Activated B cell treated with CpG ODN at 0.5 μM for 24 hours (primary cell): ENCODE measurements around the gene DKK2. TPM values are rescaled to one million over a fixed set of nuclear protein-coding genes. Genes with fewer than 3 reads are reported as not detected.

Experiments
- ATAC-seq: fragments of 200-7000 bp; cut with Tn5 transposase; one replicate; pipeline ENCODE4 v1.10.0; 2021; ENCODE audit warnings: low read depth, mild to moderate bottlenecking, moderate library complexity
- CTCF ChIA-PET: fragments of 350-600 bp; sonication (Branson Sonifier 250); formaldehyde crosslinking; loops from one replicate; lab custom pipeline; 2021; ENCODE audit warnings: antibody characterized with exemption; lab: Charles Lee
- POLR2A ChIA-PET: fragments of 350-600 bp; sonication (Branson Sonifier 250); formaldehyde crosslinking; loops from one replicate; lab custom pipeline; 2021; ENCODE audit warnings: antibody characterized with exemption; lab: Charles Lee
- DNase-seq: peaks from one replicate; pipeline ENCODE4 v3.0.0; 2022
- H3K27ac Mint-ChIP-seq: one replicate; pipeline ENCODE4 v1.8.0; 2020; ENCODE audit warnings: mixed read lengths
- H3K27me3 Mint-ChIP-seq: one replicate; pipeline ENCODE4 v1.8.0; 2021; ENCODE audit warnings: mixed read lengths
- H3K36me3 Mint-ChIP-seq: one replicate; pipeline ENCODE4 v1.8.0; 2021; ENCODE audit warnings: low read depth, mixed read lengths
- H3K4me1 Mint-ChIP-seq: one replicate; pipeline ENCODE4 v1.8.0; 2021; ENCODE audit warnings: mixed read lengths
- H3K4me3 Mint-ChIP-seq: one replicate; pipeline ENCODE4 v1.8.0; 2020; ENCODE audit warnings: mild to moderate bottlenecking, mixed read lengths
- H3K9me3 Mint-ChIP-seq: one replicate; pipeline ENCODE4 v1.8.0; 2020; ENCODE audit warnings: mixed read lengths
- CTCF ChIP-seq: fragments of 200-600 bp; IDR thresholded peaks from one replicate; pipeline ENCODE4 v1.8.0; 2022; ENCODE audit warnings: antibody characterized with exemption, mild to moderate bottlenecking
- intact Hi-C: fragments of 100-400 bp; cut with micrococcal nuclease; formaldehyde crosslinking; loops from one replicate; pipeline ENCODE4 v1.15.1; 2024
- total RNA-seq: library from RNA; stranded (reverse); gene quantifications from 2 replicates; pipeline ENCODE4 v1.2.3, GENCODE V29; 2022

The DKK2 gene
- total RNA-seq, 1 donor from 2014 or later = not detected

GRCh38 chr4:107058828-107059227 is 22.7 kb upstream of the DKK2 start:
- ATAC-seq = no peak
- no peak for TF ChIP-seq CTCF
- H3K4me1 Mint-ChIP-seq = no peaks in the 10 kb centered on the region

GRCh38 chr4:107050525-107051135 is 14.5 kb upstream of the DKK2 start:
- no peak overlapping the region for H3K4me3 Mint-ChIP-seq
- ATAC-seq (no peak), DNase-seq (no peak)
- intact Hi-C loops = loop anchor here (2.0 kb wide), 1 partner anchor 686 kb away; no protein-coding TSS in a partner anchor
- no peak for TF ChIP-seq CTCF
- no peaks in the 10 kb centered on the region for H3K27me3 Mint-ChIP-seq
- ChIA-PET CTCF (interaction anchor here (1.2 kb wide), 1 partner anchor 687 kb away, joined by 3 read pairs; no protein-coding TSS in a partner anchor), POLR2A (no interaction called here)
- no peaks in the 10 kb centered on the region for H3K4me1 Mint-ChIP-seq
- peaks cover 4% of the 10 kb centered on the region for H3K9me3 Mint-ChIP-seq
- no peak overlapping the region for H3K27ac Mint-ChIP-seq
- no peaks in the 10 kb centered on the region for H3K36me3 Mint-ChIP-seq

More at GRCh38 chr4:107058828-107059227, 22.7 kb upstream of the DKK2 start:
- POLR2A ChIA-PET = no interaction called here
- no peak overlapping the region for H3K4me3 Mint-ChIP-seq
- no peak for DNase-seq
- H3K36me3 Mint-ChIP-seq = no peaks in the 10 kb centered on the region
- H3K9me3 Mint-ChIP-seq = no peaks in the 10 kb centered on the region
- CTCF ChIA-PET = no interaction called here
- no peak overlapping the region for H3K27ac Mint-ChIP-seq
- intact Hi-C loops = no loop called here
- H3K27me3 Mint-ChIP-seq = no peaks in the 10 kb centered on the region

DNA sequence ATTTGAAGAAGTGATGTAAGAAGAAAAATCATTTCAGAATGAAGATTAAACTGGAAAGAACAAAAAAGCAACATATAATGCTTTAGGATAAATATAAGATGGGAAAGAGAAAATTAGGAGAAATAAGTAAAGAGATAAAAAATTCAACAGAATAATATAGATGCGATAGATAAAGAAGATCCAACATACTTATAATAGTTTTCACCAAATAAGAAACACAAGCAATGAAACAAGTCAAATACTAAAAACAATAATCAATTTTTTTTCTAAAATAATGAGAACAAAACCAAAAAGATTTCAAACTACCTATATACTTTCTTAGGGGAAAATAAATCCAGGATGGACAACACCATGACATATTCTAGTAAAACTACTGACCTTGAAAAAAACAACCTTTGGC is 10.1 kb upstream of the DKK2 start:
- no peaks in the 10 kb centered on the region for H3K27me3 Mint-ChIP-seq
- POLR2A ChIA-PET = no interaction called here
- ATAC-seq (no peak), DNase-seq (no peak)
- CTCF ChIA-PET = no interaction called here
- no peaks in the 10 kb centered on the region for H3K36me3 Mint-ChIP-seq
- H3K27ac Mint-ChIP-seq = no peak overlapping the region
- no peaks in the 10 kb centered on the region for H3K4me1 Mint-ChIP-seq
- peaks cover 7% of the 10 kb centered on the region for H3K9me3 Mint-ChIP-seq
- H3K4me3 Mint-ChIP-seq = no peak overlapping the region
- intact Hi-C loops = no loop called here
- TF ChIP-seq CTCF = no peak

DNA sequence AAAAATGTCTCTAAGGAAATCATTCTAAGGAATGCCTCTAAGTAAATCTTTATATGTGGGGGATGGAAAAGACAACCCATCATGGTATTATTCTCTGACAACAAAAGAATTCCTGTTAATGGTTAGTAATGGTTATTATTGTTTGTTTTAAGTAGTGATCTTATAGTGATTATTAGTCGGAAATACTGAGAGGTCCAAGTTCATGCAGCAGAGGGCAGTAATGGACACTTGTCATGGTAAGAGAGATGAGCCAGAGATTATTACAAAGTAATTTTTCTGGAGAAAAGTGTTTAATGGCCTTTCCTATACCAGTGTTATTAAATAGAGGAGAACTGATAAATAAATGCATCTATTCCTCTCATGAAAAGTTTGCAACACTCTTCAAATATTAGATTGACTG is 8.1 kb upstream of the DKK2 start:
- no peak for ATAC-seq
- H3K36me3 Mint-ChIP-seq = no peaks in the 10 kb centered on the region
- intact Hi-C loops = no loop called here

GRCh38 chr4:107037199-107037584 is 1.1 kb upstream of the DKK2 start:
- no peak for DNase-seq
- ChIA-PET CTCF (no interaction called here), POLR2A (no interaction called here)
- no peak overlapping the region for H3K27ac Mint-ChIP-seq
- H3K4me3 Mint-ChIP-seq = no peak overlapping the region
- H3K4me1 Mint-ChIP-seq = peaks cover 12% of the 10 kb centered on the region
- H3K27me3 Mint-ChIP-seq = peaks cover 49% of the 10 kb centered on the region
- no peak for TF ChIP-seq CTCF
- ATAC-seq = no peak
- peaks cover 3% of the 10 kb centered on the region for H3K9me3 Mint-ChIP-seq
- intact Hi-C loops = loop anchor here (5.0 kb wide), 1 partner anchor 865 kb away; no protein-coding TSS in a partner anchor
- H3K36me3 Mint-ChIP-seq = no peaks in the 10 kb centered on the region

More for the DNA sequence above, 8.1 kb upstream of the DKK2 start:
- no peak overlapping the region for H3K27ac Mint-ChIP-seq
- H3K9me3 Mint-ChIP-seq = peaks cover 7% of the 10 kb centered on the region
- H3K4me3 Mint-ChIP-seq = no peak overlapping the region
- H3K4me1 Mint-ChIP-seq = no peaks in the 10 kb centered on the region
- no peak for TF ChIP-seq CTCF
- CTCF ChIA-PET = no interaction called here
- no peaks in the 10 kb centered on the region for H3K27me3 Mint-ChIP-seq
- POLR2A ChIA-PET = no interaction called here
- DNase-seq = no peak
